Measurements from ENCODE around the gene AEBP1. TPM values are rescaled to one million over a fixed set of nuclear protein-coding genes. Genes with fewer than 3 reads are reported as not detected.
A peak's percentile ranks its signal among the peaks of the same experiment; 100 is the strongest.

AEBP1 gene
- total RNA-seq, 2 experiments from 2014 or later = 29.1 to 30.4 TPM

DNA sequence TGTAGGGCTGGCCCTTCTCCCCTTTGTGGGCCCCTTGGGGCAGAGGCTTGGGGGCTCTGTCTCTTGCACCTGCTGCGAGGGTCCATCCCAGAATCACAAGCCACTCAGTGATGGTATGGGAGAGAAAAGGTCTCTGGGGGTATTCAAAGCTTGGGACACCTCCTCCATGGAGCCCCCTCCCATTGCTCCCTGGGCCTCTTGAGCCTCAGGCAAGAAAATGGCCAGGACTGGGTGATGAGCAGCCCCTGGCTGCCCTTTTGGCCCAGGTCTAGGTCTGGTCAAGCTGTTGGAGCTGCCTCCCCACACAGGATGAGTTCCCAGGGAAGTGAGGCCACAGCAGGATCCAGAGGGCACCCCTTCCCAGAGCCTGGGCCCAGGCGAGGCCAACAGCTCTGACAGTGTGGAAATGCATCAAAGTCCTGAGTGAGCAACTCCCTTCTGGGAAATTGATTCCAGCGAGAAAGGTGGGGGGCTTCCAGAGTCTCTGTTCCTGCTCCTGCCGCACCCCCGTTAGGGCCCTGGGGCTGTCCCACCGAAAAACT, 40.4 kb downstream of the AEBP1 start:
- Mint-ChIP-seq H3K27me3 (no peaks in the 10 kb centered on the region), H3K9me3 (no peaks in the 10 kb centered on the region), H3K27ac (no peak overlapping the region), H3K4me3 (no peak overlapping the region), H3K36me3 (ENCODE audit: low read depth) (no peaks in the 10 kb centered on the region), H3K4me1 (ENCODE audit: low read depth) (peaks cover 10% of the 10 kb centered on the region)
- DNase-seq (no peak), ATAC-seq (no peak)
- TF ChIP-seq CTCF (IDR thresholded peaks at IDR 0.05) = no peak
- intact Hi-C loops (cut with micrococcal nuclease) = no loop called here
- CTCF ChIA-PET = no interaction called here
- POLR2A ChIA-PET = no interaction called here

GRCh38 chr7:44144968-44145478, 40.9 kb downstream of the AEBP1 start:
- intact Hi-C loops (cut with micrococcal nuclease) = no loop called here

DNA sequence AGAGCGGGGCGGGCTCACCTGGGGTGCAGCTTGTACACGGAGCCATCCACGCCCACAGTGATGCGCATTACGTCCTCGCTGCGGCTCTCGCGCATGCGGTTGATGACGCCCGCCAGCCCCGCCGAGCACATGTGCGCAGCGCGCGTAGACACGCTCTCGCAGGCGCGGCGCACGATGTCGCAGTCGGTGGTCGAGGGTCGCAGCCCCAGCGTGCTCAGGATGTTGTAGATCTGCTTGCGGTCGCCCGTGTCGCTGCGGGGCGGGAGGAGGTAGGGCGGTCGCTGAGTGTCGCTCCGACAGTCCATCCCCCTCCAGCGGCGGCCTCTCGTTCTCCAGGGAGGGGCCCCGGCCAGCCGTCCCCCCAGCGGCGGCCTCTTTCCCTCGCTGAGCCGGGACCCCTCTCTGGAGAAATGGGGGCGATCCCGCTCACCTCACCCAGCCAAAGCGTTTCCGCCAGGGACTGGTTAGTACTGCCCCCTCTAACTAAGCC, 41.4 kb downstream of the AEBP1 start:
- Mint-ChIP-seq H3K36me3 (ENCODE audit: low read depth) (no peaks in the 10 kb centered on the region), H3K4me3 (peak overlapping the region; percentile 69), H3K9me3 (no peaks in the 10 kb centered on the region), H3K27ac (peak overlapping the region; percentile 66), H3K4me1 (ENCODE audit: low read depth) (peaks cover 10% of the 10 kb centered on the region), H3K27me3 (no peaks in the 10 kb centered on the region)
- DNase-seq = peak; percentile 75
- peak; percentile 58 for ATAC-seq
- POLR2A ChIA-PET = no interaction called here
- CTCF ChIA-PET = no interaction called here
- TF ChIP-seq CTCF (IDR thresholded peaks at IDR 0.05) = no peak
- intact Hi-C loops (cut with micrococcal nuclease) = no loop called here

More at GRCh38 chr7:44144968-44145478, 40.9 kb downstream of the AEBP1 start:
- ChIA-PET POLR2A (no interaction called here), CTCF (no interaction called here)
- Mint-ChIP-seq H3K36me3 (ENCODE audit: low read depth) (no peaks in the 10 kb centered on the region), H3K27me3 (no peaks in the 10 kb centered on the region), H3K4me1 (ENCODE audit: low read depth) (peaks cover 10% of the 10 kb centered on the region), H3K4me3 (peak overlapping the region; percentile 69), H3K9me3 (no peaks in the 10 kb centered on the region), H3K27ac (no peak overlapping the region)
- no peak for TF ChIP-seq CTCF (IDR thresholded peaks at IDR 0.05)
- no peak for DNase-seq
- ATAC-seq = no peak

DNA sequence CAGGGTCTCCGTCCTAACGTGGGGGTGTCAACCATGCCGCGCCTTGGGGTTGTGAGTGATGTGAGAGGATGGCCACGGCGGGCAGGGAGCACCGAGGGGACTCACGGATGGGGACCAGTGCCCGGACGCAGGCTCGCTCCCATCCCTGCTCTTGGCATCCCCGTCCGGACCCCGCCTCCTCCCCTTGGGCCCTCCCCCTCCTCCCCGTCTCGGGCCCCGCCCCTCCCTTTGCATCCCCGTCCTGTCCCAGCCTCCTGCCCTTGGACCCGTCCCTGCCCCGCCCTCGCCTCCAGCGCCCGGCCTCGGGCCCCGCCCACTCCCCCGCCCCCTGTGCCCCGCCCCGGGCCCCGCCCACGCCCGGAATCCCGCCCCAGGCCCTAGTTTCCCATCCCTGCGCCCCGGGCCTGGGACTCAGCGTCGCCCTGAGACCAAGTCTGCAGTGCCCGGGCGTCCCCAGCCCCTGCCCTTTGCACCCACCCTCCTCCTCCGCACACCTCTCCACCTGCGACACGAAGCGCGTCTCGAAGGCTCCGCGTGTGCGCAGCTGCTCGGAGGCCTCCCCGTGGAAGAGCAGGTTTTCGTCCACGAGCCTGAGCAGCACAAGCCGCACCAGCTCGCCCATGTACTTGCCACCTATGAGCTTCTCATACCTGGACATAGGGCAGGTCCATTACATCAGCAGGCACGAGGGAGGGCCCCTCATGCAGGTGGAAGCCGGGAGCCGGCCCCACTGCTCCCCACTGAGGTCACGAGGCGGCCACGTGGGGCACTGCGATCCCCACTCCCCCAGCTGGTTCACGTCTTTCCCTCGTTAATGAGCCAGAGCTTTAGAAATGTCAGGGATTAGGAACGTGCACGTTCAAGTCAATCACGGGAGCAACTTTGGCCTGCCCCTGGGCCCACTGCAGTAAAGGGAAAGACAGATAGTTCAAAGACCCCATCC, 42.1 kb downstream of the AEBP1 start:
- no peaks in the 10 kb centered on the region for H3K9me3 Mint-ChIP-seq
- ChIA-PET POLR2A (interaction anchor here (0.8 kb wide), 1 partner anchor 99 kb away, joined by 3 read pairs; no protein-coding TSS in a partner anchor), CTCF (interaction anchor here (1.8 kb wide), 1 partner anchor 15 kb away, joined by 7 read pairs; no protein-coding TSS in a partner anchor)
- DNase-seq (peak; percentile 79), ATAC-seq (peak; percentile 91)
- peak overlapping the region; percentile 66 for H3K27ac Mint-ChIP-seq
- no peaks in the 10 kb centered on the region for H3K36me3 Mint-ChIP-seq (ENCODE audit: low read depth)
- H3K4me1 Mint-ChIP-seq (ENCODE audit: low read depth) = peaks cover 10% of the 10 kb centered on the region
- intact Hi-C loops (cut with micrococcal nuclease) = no loop called here
- H3K4me3 Mint-ChIP-seq = peak overlapping the region; percentile 69
- TF ChIP-seq CTCF (IDR thresholded peaks at IDR 0.05) = no peak
- no peaks in the 10 kb centered on the region for H3K27me3 Mint-ChIP-seq
